GM18861 (cell line): ENCODE results near the gene PRKG1.

ENCODE experiments used
- ATAC-seq: cut with Tn5 transposase; IDR thresholded peaks from one replicate; pipeline ENCODE4 v1.9.1; 2021; ENCODE audit not compliant: unreplicated experiment

Gene PRKG1

GRCh38 chr10:51900180-51900579 is 825.9 kb downstream of the PRKG1 start:
- no peak for ATAC-seq

GRCh38 chr10:51903675-51904074 is 829.4 kb downstream of the PRKG1 start:
- ATAC-seq: no peak

- ATAC-seq: no peak
These were observed 830.7 kb downstream of the PRKG1 start for GRCh38 chr10:51905032-51905431.

GRCh38 chr10:51907361-51907760 is 833.1 kb downstream of the PRKG1 start:
- no peak for ATAC-seq

- no peak for ATAC-seq
These were observed 835.9 kb downstream of the PRKG1 start for GRCh38 chr10:51910189-51910588.

GRCh38 chr10:51910596-51910995 is 836.3 kb downstream of the PRKG1 start:
- ATAC-seq: no peak

- ATAC-seq: no peak
These were observed 837.4 kb downstream of the PRKG1 start for GRCh38 chr10:51911723-51912122.

- ATAC-seq: no peak
These were observed 840.8 kb downstream of the PRKG1 start for GRCh38 chr10:51915031-51915542.

GRCh38 chr10:51918440-51918839 is 844.2 kb downstream of the PRKG1 start:
- no peak for ATAC-seq

GRCh38 chr10:51918884-51919325 is 844.6 kb downstream of the PRKG1 start:
- no peak for ATAC-seq

- no peak for ATAC-seq
These were observed 846.4 kb downstream of the PRKG1 start for GRCh38 chr10:51920672-51921071.

- ATAC-seq: no peak
These were observed 850.1 kb downstream of the PRKG1 start for GRCh38 chr10:51924359-51924758.

GRCh38 chr10:51926337-51926736 is 852.0 kb downstream of the PRKG1 start:
- ATAC-seq: no peak

GRCh38 chr10:51928162-51928561 is 853.9 kb downstream of the PRKG1 start:
- ATAC-seq: no peak

- ATAC-seq: no peak
These were observed 858.2 kb downstream of the PRKG1 start for GRCh38 chr10:51932530-51932929.

GRCh38 chr10:51934373-51934772 is 860.1 kb downstream of the PRKG1 start:
- ATAC-seq: no peak

- no peak for ATAC-seq
These were observed 861.1 kb downstream of the PRKG1 start for GRCh38 chr10:51935341-51935740.

- ATAC-seq: no peak
These were observed 863.2 kb downstream of the PRKG1 start for GRCh38 chr10:51937308-51938140.

- ATAC-seq: no peak
These were observed 876.2 kb downstream of the PRKG1 start for GRCh38 chr10:51950371-51950995.

GRCh38 chr10:51950996-51951555 is 876.8 kb downstream of the PRKG1 start:
- no peak for ATAC-seq

GRCh38 chr10:51951601-51952000 is 877.3 kb downstream of the PRKG1 start:
- no peak for ATAC-seq

GRCh38 chr10:51952056-51952455 is 877.8 kb downstream of the PRKG1 start:
- no peak for ATAC-seq
